ENCODE results near the gene ARHGAP23.

The ARHGAP23 gene

DNA sequence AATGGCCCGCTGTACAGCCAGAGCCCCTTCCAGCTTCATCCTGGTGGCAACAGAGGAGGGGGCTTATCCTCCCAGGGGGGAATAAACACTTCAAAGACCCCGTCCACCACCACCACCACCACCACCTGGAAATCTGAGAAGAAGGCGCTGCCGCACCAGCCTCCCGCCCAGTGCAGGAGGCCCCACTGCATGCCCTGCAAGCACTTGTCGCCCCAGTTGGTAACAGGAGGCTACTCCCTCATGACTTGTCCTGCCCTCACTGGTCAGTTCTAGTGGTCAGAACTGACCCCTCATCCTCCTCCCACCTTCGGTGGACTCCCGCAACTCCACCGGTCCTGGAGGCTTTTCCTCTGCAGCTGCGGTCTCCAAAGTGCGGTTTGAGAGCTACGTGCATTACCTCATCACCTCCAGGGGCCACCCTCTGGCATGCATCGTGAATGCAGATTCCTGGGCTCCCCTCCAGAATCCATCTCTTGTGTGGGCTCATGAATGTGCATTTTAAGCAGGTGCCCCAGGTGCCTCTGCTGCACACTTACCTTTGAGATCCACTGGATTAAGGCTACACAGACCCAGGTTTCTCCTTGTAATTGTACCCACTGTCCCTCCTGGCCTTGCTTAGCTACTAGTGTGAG, 105.7 kb downstream of the ARHGAP23 start:
- no peak for DNase-seq

DNA sequence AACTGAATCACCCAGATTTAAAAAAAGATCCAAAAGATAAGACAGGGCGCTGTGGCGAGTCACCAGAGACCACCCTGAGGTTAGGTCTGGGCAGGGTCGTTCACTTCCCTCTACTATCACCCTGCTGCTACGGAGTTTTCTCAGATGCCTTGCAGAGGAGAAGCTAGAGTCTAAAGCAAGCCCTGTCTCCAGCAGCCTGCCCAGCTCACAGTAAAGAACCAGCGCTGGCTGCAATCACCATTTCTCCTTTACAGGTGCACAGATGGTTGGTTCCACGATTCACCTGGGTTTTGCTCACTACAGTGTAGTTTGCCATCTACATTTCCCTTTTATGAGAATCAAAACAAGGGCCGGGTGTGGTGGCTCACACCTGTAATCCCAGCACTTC, 106.2 kb downstream of the ARHGAP23 start:
- DNase-seq: no peak

DNA sequence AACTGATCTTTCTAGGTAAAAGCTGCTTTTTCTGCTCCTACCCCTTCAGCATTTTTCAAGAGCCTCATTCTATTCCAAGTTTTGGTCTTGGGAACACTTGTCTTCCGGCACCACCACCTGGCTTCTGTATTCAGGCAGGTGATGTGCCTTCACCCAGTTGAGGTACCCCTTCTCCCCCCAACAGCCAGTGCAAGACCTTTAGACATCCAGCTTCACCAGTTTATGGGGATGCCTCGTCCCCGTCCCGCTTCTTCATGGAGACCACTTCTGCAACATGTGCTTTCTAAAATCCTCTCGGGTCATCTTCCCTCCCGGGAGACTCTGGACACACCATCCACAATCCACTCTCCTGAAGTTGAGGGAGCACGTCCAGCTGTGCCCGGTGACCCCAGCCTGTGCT, 107.6 kb downstream of the ARHGAP23 start:
- no peak for DNase-seq

DNA sequence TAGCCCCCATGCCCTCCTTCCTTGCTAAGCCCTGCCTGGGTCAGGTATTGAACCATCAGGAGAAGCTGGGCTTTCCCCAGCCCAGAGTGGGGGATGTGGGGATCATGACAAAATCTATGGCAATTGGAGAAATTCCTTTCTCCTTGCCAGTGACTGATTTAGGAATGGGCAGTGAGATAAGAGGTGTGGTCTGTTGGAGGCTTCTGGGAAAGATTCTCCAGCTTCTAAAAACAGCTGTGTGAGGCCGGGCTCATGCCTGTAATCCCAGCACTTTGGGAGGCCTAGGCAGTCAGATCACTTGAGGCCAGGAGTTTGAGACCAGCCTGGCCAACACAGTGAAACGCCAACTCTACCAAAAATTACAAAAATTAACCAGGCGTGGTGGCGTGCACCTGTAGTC, 108.4 kb downstream of the ARHGAP23 start:
- no peak for DNase-seq

DNA sequence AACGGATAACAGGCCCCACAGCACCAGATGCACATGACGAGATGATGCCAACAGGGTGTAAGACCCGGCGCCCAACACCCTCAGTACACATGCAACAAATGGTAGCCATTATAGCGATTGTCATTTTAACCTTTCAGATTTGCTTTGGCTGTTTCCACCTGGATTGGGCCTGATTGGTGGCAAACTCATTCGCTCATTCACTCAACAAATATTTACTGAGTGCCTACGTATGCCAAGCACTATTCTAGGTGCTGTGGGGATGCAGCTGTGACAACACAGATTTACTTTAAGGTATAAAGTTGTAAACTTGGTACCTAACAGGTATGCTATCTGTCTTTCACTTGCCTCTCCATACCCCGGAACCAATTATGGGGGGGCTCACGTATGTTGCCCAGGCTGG, 110.6 kb downstream of the ARHGAP23 start:
- peak; percentile 91 for DNase-seq

DNA sequence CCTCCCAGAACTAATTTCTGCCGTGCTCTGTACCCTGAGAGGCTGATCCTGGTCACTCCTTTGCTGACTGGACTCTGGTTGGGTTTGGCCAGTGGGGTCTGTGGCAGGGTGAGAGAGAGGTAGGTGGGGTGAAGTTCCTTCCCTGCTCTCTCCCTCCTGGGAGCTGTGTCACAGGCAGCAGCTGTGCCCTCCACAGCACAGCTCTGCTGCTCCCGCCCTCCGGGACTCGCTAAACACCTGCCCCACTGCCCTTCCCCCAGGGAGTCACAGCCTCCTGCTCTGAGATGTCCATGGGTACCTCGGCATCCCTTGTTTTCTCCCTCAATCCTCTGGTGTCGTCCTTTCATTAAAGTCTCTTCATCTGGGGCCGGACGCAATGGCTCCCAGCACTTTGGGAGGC, 111.1 kb downstream of the ARHGAP23 start:
- DNase-seq: peak; percentile 81

DNA sequence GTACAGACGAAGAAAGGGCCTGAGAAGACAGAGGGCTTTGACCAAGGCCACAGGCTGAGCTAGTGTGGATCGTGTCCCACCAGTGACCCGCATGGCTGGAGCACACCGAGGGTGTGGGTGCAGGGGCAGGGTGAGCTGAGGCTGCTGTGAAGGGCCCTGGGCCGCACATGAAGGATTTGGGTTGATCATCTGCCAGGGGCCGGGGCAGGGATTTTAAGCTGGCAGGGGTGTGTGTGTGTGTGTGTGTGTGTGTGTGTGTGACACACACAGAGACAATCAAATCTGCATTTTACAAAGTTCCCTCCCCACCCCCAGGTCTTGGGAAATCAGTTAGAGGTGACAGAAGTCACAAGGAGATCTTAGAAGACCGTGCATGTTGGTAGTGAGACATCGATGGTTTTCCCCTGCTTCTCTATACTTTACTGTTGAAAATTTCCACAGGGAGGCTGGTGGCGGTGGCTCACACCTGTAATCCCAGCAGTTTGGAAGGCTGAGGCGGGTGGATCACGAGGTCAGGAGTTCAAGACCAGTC, 112.3 kb downstream of the ARHGAP23 start:
- DNase-seq: no peak

DNA sequence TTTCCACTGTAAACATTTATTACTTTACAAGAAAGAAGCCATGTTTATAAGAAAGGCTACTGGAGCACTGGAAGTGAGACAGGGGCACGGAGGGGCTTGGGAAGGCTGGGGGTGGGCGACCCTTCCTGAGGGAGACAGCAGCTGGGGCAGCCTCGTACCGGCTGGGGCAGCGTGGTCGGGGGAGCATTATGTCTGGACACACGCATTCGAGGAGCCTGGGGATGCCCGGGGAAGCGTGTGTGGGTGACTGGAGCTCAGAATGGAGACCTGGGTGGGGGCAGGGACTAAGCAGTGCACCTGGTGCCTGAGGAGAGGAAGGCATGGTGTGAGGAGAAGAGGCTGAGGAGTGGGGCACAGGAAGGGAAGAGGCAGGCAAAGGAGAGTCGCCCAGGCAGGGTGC, 113.0 kb downstream of the ARHGAP23 start:
- no peak for DNase-seq

DNA sequence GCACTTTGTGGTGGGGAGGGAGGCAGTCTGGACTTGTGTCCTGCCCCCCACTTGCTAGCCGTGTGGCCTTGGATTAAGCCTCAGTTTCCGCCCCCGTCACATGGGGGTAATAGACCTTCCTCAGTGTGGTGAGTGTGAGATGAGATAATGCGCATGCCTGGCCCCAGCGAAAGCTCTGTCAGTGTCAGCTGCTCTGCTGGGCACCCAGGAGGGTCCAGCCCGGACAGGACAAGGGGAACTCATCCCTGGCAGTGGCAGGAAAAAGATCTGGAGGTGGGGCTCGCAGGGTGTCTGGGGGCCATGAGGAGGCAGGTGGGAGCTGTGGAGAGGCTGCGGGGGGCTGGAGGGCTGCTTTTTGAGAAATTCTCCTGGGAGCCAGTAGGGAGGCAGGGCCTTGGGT, 114.0 kb downstream of the ARHGAP23 start:
- no peak for DNase-seq

DNA sequence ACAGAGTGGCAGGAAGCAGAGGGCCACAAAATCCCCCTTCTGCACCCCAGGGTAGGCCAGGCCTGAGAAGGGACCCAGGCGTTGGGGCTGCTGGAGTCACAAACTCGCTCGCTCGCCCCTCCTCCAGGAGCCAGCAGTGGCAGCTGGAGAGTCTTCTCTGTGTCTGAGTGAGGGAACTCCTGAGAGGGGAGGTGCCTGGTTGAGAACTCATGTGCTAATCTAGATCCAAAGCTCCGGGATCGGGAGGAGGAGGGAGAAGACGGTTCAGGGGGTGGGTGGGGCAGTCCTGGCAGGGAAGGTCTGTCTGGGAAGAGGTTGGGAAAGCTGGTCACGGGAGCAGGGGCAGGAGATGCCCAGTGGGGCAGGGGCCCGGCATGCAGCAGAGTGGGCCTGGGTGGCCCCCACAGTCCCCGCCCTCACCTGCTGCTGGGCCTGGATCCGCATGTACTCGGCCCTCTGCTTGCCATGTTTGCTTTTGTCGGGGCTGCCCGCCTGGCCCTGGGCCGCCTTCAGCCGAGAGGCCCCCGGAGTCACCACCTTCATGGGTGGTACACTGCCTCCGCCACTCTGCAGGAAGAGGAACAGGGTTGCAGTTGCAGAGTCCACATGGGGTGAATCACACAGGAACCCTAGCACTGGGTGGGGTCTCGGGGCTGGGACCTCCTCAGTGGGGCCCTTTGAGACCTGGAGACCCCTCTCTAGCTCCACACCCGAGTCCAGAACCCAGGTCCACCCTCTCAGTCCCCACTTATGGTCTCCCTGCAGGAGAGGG, 115.3 kb downstream of the ARHGAP23 start:
- DNase-seq: no peak

DNA sequence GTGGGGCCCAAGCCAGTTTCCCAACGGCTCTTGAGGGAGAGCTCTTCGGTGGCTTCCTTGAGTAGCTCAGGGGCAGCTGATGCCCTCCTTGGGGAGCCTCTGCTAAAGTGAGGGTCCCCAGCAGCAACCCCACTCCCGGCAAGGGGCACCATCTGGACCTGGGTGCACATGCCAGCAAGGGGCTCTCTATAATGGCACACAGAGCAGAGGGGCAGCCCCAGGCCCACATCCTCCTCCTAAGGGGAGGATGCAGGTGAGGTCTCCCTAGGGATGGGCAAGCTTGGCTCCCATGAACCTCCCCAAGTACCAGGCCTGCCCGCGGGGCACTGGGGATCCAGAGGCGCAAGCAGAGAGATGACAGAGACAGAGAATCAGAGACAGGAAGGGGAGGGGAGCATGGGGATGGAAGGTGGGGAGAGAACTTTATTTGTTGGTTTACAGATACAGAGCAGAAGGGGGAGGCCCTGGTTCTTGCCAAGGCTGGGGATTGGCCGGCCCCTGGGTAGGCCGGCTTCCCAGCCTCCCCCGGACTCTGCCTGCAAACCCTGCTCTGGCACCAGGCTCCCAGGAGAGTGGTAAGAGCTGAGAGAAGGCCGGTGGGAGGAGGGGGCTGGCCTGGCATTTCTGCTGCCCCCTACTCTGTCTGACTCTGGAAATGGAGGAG, 116.0 kb downstream of the ARHGAP23 start:
- no peak for DNase-seq

DNA sequence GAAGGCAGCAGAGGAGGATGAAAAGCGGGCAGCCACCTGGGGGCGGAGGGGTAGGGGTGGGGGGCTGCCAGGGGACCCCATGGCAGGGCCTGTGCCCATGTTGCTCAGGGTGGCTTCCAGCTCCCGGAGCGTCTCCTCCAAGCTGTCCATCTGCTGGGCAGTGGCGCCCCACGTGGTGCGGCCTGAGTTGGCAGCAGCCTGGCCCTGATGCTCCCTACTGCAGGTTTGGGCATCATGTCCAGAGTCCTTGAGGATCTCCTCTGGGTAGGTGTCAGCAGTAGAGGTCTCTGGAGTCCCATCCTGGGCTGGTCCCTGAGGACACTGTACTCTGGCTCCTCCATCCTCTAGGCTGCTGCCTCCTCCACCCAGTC, 116.6 kb downstream of the ARHGAP23 start:
- DNase-seq: no peak

DNA sequence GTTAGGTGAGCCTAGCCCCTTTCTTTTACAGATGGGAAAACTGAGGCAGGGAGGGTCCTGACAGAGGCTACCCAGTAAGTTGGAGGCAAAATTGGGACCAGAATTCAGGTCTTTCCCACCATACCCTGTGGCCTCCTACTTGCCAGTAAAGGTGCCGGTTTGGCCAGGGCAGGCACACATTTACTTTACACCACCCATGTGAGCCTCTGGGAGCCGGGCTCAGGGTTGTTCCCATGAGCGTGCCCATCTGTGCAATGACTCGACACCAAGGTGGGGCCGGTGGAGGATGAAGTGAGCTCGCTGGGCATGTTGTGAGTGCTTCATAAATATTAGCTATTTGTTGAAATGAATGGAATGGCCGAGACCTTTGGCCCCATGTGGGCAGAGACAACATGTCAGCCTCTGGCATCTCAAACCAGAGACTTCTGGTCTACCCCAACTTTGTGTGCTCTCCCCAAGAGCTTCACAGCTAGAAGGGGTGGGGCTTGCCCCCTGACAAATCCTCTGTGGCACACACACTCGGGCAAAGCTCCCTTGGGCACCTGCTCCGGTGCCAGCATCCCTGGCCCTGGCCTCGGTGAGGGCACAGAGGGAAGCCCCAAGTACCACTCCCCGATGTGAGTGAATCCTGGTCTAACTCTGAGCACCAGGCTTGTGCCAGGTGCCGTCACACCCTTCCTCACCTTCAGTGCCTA, 117.4 kb downstream of the ARHGAP23 start:
- DNase-seq: no peak

DNA sequence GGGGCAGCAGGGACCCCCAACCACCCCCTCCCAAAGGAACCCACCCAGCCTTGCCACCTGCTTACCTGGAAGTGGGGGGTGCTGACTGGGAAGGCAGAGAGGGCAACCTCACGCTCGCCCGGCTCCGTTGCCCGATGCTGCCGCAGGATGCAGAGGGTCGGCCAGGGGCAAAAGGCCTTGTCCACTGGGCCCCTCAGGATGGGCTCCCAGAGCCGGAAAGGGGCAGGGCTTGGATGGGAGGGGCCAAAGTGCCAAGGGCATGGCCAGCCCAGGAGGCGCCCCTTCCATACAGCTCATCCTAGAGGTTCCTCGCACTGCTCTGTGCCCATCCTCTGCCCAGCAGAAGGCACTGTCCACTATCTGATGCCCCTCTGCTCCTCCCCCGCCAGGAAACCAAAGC, 118.1 kb downstream of the ARHGAP23 start:
- no peak for DNase-seq

DNA sequence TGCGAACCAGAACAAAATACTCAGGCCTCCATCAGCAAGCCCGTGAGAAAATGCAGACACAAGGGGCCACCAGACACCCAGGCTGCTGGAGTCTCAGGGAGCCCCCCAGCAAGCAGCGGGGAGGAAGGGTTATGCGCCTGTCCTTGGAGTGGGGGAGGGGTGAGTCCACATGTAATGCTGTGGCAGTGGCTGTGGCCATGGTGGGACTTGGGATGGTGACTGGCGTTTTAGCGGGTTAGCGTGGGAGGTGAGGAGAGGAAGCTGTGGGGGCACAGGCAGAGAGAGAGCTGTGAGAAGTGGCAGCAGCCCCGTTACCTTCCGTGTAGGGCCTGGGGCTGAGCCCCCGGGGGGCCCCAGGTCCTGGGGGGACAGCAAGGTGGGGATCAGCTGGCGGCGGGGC, 119.2 kb downstream of the ARHGAP23 start:
- no peak for DNase-seq

DNA sequence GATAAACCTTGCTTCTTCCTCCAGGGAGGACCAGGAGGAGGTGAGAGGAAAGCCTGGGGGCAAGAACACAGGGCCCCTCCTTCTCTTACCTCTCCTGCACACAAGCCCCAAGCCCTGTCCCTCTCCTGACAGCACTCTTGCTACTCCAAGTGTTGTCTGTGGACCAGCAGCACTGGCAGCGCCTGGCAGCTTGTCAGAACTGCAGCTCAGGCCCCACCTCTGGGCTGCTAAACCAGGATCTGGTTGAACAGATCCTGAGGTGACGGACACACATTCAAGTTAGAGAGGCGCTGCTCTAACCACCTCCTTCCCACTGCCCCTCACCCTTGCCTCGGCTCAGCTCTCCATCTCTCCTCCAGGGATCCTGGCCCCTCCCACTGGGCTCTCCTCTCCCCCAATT, 121.0 kb downstream of the ARHGAP23 start:
- DNase-seq: no peak

DNA sequence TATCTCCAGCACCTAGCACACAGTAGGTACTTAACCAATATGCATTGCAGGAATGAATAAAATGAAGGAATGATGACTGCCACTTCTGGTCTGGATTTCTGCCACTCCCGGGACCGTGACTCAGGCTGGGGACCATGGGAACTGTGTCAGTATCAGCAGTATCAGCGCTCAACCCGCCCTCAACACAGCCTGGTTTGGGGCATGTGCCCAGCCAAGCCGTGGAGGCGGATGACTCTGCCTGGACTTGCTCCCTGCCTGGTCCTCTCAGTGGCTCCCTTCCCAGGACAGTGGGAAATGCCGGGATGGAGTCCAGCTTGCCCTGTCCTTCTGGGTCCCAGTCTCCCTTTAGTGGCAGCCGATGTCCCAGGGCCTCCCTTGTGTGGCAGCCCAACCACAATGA, 122.4 kb downstream of the ARHGAP23 start:
- DNase-seq: no peak

DNA sequence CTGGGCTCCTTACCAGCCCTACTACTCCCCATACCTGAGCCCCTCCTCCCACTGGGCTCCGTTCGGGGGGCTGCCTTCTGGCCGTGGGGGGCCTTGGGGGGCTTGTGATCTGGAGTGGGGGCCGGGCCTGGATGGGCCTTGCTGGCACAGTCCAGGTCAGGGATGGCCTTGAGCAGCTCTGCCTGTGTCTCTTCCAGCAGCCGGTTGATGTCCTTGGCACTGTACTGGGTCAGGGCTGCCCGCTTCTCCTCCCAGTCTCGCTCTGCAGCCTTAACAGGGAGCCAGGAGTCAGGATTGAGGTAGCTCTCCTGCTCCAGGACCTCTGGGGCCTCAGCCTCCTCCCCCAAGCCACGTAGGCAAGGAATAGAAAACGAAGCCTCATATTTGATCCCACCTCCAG, 122.9 kb downstream of the ARHGAP23 start:
- DNase-seq: no peak

DNA sequence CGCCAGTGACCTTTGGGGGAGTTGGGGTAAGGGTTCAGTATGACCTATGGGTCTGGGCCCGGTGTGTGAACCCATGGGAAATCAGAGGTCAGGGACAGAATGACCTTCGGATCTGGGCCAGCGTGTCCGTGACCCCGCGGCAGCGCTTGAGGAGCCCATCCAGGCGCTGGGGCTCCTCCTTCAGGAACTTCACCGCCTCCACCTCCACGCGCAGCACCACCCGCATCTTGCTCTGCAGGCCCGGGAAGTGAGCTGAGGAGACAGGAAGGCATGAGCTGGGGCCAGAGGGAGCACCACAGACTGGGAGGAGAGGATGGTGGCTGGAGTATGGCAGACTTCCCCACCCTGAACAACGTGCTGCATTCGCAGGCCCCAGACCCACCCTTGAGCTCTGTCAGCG, 124.1 kb downstream of the ARHGAP23 start:
- no peak for DNase-seq

DNA sequence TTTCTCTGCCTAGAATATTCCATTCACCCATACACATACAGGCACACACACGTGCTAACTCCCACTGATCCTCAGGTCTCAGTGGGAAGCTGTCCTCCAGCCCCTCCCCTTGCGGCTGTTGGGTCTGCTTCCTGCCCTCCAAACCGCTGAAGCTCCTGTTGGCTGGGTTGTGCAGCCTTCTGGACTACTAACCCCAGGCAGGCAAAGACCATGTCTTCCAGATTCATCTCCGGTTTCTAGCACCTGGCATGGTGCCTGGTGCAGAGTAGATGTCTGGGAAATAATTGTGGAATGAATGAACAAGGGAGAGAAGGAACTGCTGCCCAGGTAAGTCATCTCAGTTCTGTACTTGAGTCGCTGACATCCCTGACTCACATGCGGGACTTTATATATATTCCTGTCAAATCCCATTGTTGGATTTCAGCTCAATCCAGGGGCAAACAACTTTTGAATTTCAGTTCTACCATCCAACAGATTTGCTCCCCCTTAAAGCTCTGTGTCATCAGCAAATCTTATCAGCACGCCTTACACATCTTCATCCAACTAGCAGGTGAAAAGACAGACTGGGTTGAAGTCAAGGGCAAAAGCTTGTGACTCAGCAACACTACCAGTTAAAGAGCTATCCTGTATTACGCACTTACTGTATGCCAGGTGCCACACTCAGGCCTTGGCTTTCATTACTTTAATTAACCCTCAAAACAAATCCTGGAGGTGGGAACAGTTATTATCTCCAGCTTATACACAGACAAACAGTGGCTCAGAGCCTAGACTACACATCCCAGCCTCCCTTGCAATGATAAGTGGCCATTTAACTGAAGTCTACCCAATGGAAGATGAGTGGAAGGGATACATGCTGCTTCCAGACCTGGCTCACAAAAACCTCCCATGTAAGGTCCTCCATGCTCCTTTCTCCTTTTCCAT, 126.4 kb downstream of the ARHGAP23 start:
- DNase-seq: peak; percentile 98

DNA sequence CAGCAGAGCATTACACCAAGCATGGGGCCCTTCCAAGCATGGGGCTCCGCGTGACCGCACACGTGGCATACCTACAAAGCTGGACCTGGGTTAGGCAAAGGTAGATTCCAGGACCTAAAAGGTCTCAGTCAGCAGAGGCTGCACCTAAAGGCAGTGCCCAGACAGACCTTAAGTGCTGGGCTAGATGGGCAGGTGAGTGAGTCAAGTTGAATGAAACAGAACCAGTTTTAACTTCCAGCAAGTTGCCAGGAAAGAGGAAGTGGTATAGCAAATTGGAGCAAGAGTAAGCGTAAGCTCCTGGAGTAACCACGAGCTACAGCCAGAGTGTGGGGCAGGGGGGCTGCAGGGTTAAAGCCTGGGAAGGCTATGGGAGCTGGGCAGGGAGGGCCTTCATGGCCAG, 128.0 kb downstream of the ARHGAP23 start:
- no peak for DNase-seq

DNA sequence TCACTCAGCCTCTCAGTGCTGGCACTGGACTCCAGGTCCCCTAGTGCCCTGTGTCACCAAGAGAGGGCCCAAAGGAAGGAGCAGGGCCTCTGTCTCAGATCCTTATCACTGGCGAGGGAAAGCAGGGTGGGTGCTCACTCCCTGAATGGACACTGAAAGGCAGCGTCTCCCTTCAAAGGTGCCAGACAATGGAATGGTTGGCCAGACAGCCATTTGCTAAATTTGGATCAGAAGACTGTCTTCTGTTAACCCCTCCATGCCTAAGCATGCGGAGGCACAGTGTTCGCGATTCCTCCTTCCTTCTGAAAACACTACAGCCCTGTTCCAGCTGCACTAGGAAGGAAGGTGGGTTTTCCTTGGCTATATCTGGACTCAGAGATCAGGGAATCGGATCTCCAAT, 129.1 kb downstream of the ARHGAP23 start:
- no peak for DNase-seq

Measured in NCI-H1436 treated with DMSO at 0.1 percent for 48 hours (cell line).